HepG2 (cell line): ENCODE measurements around the gene PDPK1. TPM values are rescaled to one million over a fixed set of nuclear protein-coding genes. Genes with fewer than 3 reads are reported as not detected.
A peak's percentile ranks its signal among the peaks of the same experiment; 100 is the strongest.

ENCODE experiments used
- ATAC-seq: fragments of 200-7000 bp; cut with Tn5 transposase; 3 replicates; pipeline ENCODE4 v1.9.1; 2020; ENCODE audit warnings: mild to moderate bottlenecking, moderate library complexity
- BruUV-seq: library from RNA; stranded (reverse); fragments of 400-500 nt; replicated peaks from 2 replicates; lab custom pipeline; 2021; lab: Mats Ljungman, UMichigan
- CTCF ChIA-PET: fragments of 300-600 bp; formaldehyde crosslinking; extraction: SDS; loops from one replicate; lab custom pipeline; 2021; ENCODE audit warnings: low total read pairs, inconsistent platforms, low intra/inter-chr PET ratio; lab: Yijun Ruan, JAX
- POLR2A ChIA-PET: fragments of 350-600 bp; sonication (Branson Sonifier 250); formaldehyde crosslinking; loops from one replicate; lab custom pipeline; 2020; ENCODE audit warnings: antibody characterized with exemption, inconsistent platforms; lab: Yijun Ruan, JAX
- DNase-seq: peaks from one replicate; pipeline ENCODE4 v3.0.0-alpha.2; 2015; ENCODE audit warnings: low spot score
- FAIRE-seq: peaks from 3 replicates; lab custom pipeline; 2011; peaks lifted over from hg19 to GRCh38; lab: Jason Lieb, UNC
- H2AFZ ChIP-seq: one replicate; pipeline ENCODE4 v1.6.1; 2011; ENCODE audit warnings: low read length, inconsistent platforms
- H3K27ac ChIP-seq: fragments of 300-600 bp; 3 replicates; pipeline ENCODE4 v1.8.0; 2011; ENCODE audit warnings: mixed run types, mild to moderate bottlenecking, mixed read lengths, low read length, inconsistent platforms; ENCODE audit not compliant: insufficient read depth; ENCODE audit errors: extremely low read length
- H3K27me3 ChIP-seq, 2 experiments: fragments of 200-600 bp in 1 of 2; 2 replicates in 1 of 2; 3 replicates in 1 of 2; pipeline versions ENCODE4 v1.6.0 to v1.8.0; 2011; ENCODE audit warnings: low read length in 2 of 2, mild to moderate bottlenecking in 2 of 2, moderate library complexity in 2 of 2, inconsistent platforms in 1 of 2; ENCODE audit not compliant: insufficient read depth in 2 of 2, control insufficient read depth in 1 of 2
- H3K36me3 ChIP-seq, 2 experiments: fragments of 200-600 bp in 1 of 2; replicated peaks in 1 of 2; 2 replicates in 1 of 2; 3 replicates in 1 of 2; pipeline versions ENCODE4 v1.5.1 to v1.8.0; 2011; ENCODE audit warnings: low read length in 2 of 2, inconsistent platforms in 1 of 2; ENCODE audit not compliant: insufficient read depth in 2 of 2, control insufficient read depth in 1 of 2
- H3K4me1 ChIP-seq: 2 replicates; pipeline ENCODE4 v1.5.1; 2012; ENCODE audit warnings: low read length, inconsistent platforms; ENCODE audit not compliant: insufficient read depth
- H3K4me2 ChIP-seq: 2 replicates; pipeline ENCODE4 v1.6.0; 2011; ENCODE audit warnings: low read depth, low read length, inconsistent platforms
- H3K4me3 ChIP-seq, 3 experiments: fragments of 200-600 bp in 1 of 3; sonication (generic), shearing (Covaris generic) in 1 of 3; replicated peaks in 1 of 3; 2 replicates each; pipeline ENCODE4 v1.5.1; 2011 to 2016; ENCODE audit warnings: low read length in 3 of 3, inconsistent platforms in 2 of 3, low read depth in 2 of 3, mild to moderate bottlenecking in 2 of 3, control low read depth in 1 of 3, mixed read lengths in 1 of 3; ENCODE audit not compliant: insufficient read depth in 1 of 3
- H3K79me2 ChIP-seq: one replicate; pipeline ENCODE4 v1.6.1; 2011; ENCODE audit warnings: low read length, inconsistent platforms; ENCODE audit not compliant: insufficient read depth
- H3K9ac ChIP-seq: 2 replicates; pipeline ENCODE4 v1.6.0; 2011; ENCODE audit warnings: mild to moderate bottlenecking, low read depth, low read length, inconsistent platforms; ENCODE audit not compliant: insufficient read depth
- H3K9me3 ChIP-seq: 2 replicates; pipeline ENCODE4 v1.5.1; 2012; ENCODE audit warnings: mild to moderate bottlenecking, low read length
- H4K20me1 ChIP-seq: 2 replicates; pipeline ENCODE4 v1.6.0; 2011; ENCODE audit warnings: inconsistent platforms, mild to moderate bottlenecking, low read length, moderate library complexity; ENCODE audit not compliant: insufficient read depth
- BORCS8-MEF2B ChIP-seq: sonication (generic); formaldehyde crosslinking; IDR thresholded peaks from 2 replicates; pipeline ENCODE4 v1.8.0; 2022; ENCODE audit warnings: mild to moderate bottlenecking, missing genetic modification reagents
- HNRNPLL ChIP-seq: fragments of 200-400 bp; formaldehyde crosslinking; IDR thresholded peaks from 2 replicates; pipeline ENCODE4 v1.6.1; 2017; ENCODE audit warnings: mild to moderate bottlenecking, low read depth, low read length; ENCODE audit not compliant: poor library complexity, severe bottlenecking
- ZBTB38 ChIP-seq: sonication (generic); formaldehyde crosslinking; IDR thresholded peaks from 2 replicates; pipeline ENCODE4 v1.5.1; 2020; ENCODE audit warnings: mild to moderate bottlenecking, missing genetic modification reagents
- ZFX ChIP-seq: sonication (generic); formaldehyde crosslinking; IDR thresholded peaks from 2 replicates; pipeline ENCODE4 v1.4.0; 2020; ENCODE audit warnings: mild to moderate bottlenecking, low read depth, missing genetic modification reagents, moderate library complexity
- ZMYM2 ChIP-seq: sonication (generic); formaldehyde crosslinking; IDR thresholded peaks from 2 replicates; pipeline ENCODE4 v1.8.0; 2022; ENCODE audit warnings: mild to moderate bottlenecking, missing genetic modification reagents
- ZNF138 ChIP-seq: sonication (generic); formaldehyde crosslinking; IDR thresholded peaks from 2 replicates; pipeline ENCODE4 v1.5.0; 2020; ENCODE audit warnings: mild to moderate bottlenecking, low read depth, missing genetic modification reagents
- ZNF446 ChIP-seq: sonication (generic); formaldehyde crosslinking; IDR thresholded peaks from 2 replicates; pipeline ENCODE4 v1.5.0; 2020; ENCODE audit warnings: mild to moderate bottlenecking, missing genetic modification reagents
- WGBS: methylation state at CpG from one replicate; pipeline ENCODE4 v1.1.6; 2017; ENCODE audit warnings: low lambda C conversion rate; 5-methylcytosine and 5-hydroxymethylcytosine counted together
- in situ Hi-C: cut with HindIII; loops from 2 replicates; pipeline ENCODE4 v1.10.0; 2017; ENCODE audit warnings: low pct_unique_long_range_greater_than_20kb; ENCODE audit not compliant: extremely low pct_ligation_motif_present
- intact Hi-C: fragments of 100-400 bp; cut with micrococcal nuclease; formaldehyde crosslinking; loops from one replicate; pipeline ENCODE4 v1.10.0; 2022; ENCODE audit not compliant: unreplicated experiment
- polyA plus RNA-seq, 8 experiments: library from polyadenylated mRNA; depleted of rRNA in 3 of 8; stranded (reverse) in 7 of 8; unstranded in 1 of 8; fragments of >200 nt; fragmentation: Illumina TruSeq in 4 of 8; extraction: Trizol in 4 of 8; gene quantifications; 2 replicates each; pipeline versions ENCODE4 v1.2.1 to v1.2.3, GENCODE V29; 2011 to 2016; ENCODE audit warnings: low read depth in 4 of 8, missing spikeins in 1 of 8, mixed read lengths in 1 of 8; ENCODE audit not compliant: insufficient read depth in 1 of 8
- total RNA-seq, 5 experiments: library from RNA; depleted of rRNA; stranded (reverse); fragments of >200 nt; fragmentation: Illumina TruSeq; extraction: Trizol; gene quantifications; 2 replicates each; pipeline ENCODE4 v1.2.3, GENCODE V29; 2016; ENCODE audit warnings: low read depth in 1 of 5
- TF ChIP-seq, protein P1 (sequence below): sonication (generic); formaldehyde crosslinking; IDR thresholded peaks from 2 replicates; pipeline ENCODE4 v1.9.0; 2021; ENCODE audit warnings: mild to moderate bottlenecking, missing genetic modification reagents
- TF ChIP-seq, protein P2 (sequence below): sonication (generic); formaldehyde crosslinking; IDR thresholded peaks from 2 replicates; pipeline ENCODE4 v1.5.1; 2020; ENCODE audit warnings: mild to moderate bottlenecking, missing genetic modification reagents, borderline replicate concordance
- TF ChIP-seq, protein P3 (sequence below): sonication (generic); formaldehyde crosslinking; IDR thresholded peaks from 2 replicates; pipeline ENCODE4 v1.4.0; 2020; ENCODE audit warnings: mild to moderate bottlenecking, missing genetic modification reagents
- TF ChIP-seq, protein P4 (sequence below): sonication (generic); formaldehyde crosslinking; IDR thresholded peaks from 2 replicates; pipeline ENCODE4 v1.4.0; 2020; ENCODE audit warnings: low read depth, missing genetic modification reagents

The PDPK1 gene
- total and polyA plus RNA-seq, 2 of the 13 experiments (the other 11 are each of a cell fraction or from before 2014, with no cell fraction given) = 59.6 to 129 TPM

DNA sequence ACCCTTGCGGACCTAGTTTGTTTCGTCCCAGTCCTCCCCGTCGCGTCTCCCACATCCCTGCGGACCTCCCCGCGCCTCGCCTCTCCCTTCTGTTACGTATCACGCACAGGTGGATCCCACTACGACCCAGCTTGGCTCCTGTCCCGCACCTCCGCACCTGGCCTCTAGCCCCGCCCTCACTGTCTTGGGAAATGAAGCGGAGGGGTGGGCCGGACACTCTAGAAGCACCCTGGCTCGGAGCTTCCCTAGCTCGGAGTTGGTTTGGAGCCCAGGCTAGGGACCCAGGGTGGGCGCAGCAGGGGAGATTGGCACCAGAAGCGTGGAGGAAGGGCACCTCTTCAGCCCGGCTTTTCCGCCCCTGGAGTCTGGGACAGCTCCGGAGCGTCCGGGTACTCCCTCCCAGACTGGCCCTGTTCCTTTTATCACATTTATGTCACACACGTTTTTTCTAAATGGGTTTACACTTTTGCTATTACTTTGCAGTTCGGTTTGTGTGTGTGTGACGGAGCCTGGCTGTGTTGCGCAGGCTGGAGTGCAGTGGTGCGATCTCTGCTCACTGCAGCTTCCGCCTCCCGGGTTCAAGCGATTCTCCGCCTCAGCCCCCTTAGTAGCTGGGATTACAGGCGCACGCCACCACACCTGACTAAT is 5.2 kb upstream of the PDPK1 start:
- 2% methylated on average over 27 of the region's 37 CpGs for WGBS
- no TSS peak for BruUV-seq
- Histone ChIP-seq H2AFZ (no peak overlapping the region), H3K27me3 (no peaks in the 10 kb centered on the region), H3K9me3 (no peaks in the 10 kb centered on the region), H3K4me2 (peak overlapping the region; percentile 92), H3K79me2 (no peaks in the 10 kb centered on the region), H3K36me3 (peaks cover 7 to 21% of the 10 kb centered on the region in 2 experiments), H4K20me1 (no peaks in the 10 kb centered on the region), H3K27ac (peak overlapping the region; percentile 75), H3K4me1 (peaks cover 55% of the 10 kb centered on the region), H3K9ac (peak overlapping the region; percentile 67), H3K4me3 (peak overlapping the region; percentile 47 to 77 (median 69); a peak in 5 of 6 replicates)
- DNase-seq (peak; percentile 66), FAIRE-seq (no peak), ATAC-seq (peak; percentile 12)
- in situ Hi-C loops = no loop called here
- ChIA-PET POLR2A (interaction anchor here (1.2 to 2.2 kb wide), 5 partner anchors 8 to 56 kb away, joined by 3 to 14 read pairs (median 10); partner anchors contain the start of genes AMDHD2 and ATP6V0C), CTCF (no interaction called here)
- intact Hi-C loops = no loop called here
- TF ChIP-seq BORCS8-MEF2B (CRISPR knock-in tag) (no peak), ZNF138 (no peak; the same call in 1 of the 2 replicates), ZMYM2 (no peak), ZNF446 (CRISPR knock-in tag) (no peak), HNRNPLL (peak; percentile 66), ZBTB38 (CRISPR knock-in tag) (no peak), ZFX (CRISPR knock-in tag) (0 out of 2 replicates have a peak, but pooled peaks have one; percentile 21)
- TF ChIP-seq, protein P1, sequence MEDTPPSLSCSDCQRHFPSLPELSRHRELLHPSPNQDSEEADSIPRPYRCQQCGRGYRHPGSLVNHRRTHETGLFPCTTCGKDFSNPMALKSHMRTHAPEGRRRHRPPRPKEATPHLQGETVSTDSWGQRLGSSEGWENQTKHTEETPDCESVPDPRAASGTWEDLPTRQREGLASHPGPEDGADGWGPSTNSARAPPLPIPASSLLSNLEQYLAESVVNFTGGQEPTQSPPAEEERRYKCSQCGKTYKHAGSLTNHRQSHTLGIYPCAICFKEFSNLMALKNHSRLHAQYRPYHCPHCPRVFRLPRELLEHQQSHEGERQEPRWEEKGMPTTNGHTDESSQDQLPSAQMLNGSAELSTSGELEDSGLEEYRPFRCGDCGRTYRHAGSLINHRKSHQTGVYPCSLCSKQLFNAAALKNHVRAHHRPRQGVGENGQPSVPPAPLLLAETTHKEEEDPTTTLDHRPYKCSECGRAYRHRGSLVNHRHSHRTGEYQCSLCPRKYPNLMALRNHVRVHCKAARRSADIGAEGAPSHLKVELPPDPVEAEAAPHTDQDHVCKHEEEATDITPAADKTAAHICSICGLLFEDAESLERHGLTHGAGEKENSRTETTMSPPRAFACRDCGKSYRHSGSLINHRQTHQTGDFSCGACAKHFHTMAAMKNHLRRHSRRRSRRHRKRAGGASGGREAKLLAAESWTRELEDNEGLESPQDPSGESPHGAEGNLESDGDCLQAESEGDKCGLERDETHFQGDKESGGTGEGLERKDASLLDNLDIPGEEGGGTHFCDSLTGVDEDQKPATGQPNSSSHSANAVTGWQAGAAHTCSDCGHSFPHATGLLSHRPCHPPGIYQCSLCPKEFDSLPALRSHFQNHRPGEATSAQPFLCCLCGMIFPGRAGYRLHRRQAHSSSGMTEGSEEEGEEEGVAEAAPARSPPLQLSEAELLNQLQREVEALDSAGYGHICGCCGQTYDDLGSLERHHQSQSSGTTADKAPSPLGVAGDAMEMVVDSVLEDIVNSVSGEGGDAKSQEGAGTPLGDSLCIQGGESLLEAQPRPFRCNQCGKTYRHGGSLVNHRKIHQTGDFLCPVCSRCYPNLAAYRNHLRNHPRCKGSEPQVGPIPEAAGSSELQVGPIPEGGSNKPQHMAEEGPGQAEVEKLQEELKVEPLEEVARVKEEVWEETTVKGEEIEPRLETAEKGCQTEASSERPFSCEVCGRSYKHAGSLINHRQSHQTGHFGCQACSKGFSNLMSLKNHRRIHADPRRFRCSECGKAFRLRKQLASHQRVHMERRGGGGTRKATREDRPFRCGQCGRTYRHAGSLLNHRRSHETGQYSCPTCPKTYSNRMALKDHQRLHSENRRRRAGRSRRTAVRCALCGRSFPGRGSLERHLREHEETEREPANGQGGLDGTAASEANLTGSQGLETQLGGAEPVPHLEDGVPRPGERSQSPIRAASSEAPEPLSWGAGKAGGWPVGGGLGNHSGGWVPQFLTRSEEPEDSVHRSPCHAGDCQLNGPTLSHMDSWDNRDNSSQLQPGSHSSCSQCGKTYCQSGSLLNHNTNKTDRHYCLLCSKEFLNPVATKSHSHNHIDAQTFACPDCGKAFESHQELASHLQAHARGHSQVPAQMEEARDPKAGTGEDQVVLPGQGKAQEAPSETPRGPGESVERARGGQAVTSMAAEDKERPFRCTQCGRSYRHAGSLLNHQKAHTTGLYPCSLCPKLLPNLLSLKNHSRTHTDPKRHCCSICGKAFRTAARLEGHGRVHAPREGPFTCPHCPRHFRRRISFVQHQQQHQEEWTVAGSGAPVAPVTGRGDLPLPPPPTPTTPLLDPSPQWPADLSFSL (CRISPR knock-in tag) = peak; percentile 40; the same call in 1 of the 2 replicates
- TF ChIP-seq, protein P2, sequence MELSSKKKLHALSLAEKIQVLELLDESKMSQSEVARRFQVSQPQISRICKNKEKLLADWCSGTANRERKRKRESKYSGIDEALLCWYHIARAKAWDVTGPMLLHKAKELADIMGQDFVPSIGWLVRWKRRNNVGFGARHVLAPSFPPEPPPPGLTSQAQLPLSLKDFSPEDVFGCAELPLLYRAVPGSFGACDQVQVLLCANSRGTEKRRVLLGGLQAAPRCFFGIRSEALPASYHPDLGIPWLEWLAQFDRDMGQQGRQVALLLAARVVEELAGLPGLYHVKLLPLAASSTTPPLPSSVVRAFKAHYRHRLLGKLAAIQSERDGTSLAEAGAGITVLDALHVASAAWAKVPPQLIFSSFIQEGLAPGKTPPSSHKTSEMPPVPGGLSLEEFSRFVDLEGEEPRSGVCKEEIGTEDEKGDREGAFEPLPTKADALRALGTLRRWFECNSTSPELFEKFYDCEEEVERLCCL = no peak
- TF ChIP-seq, protein P3, sequence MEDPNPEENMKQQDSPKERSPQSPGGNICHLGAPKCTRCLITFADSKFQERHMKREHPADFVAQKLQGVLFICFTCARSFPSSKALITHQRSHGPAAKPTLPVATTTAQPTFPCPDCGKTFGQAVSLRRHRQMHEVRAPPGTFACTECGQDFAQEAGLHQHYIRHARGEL (CRISPR knock-in tag) = no peak
- TF ChIP-seq, protein P4, sequence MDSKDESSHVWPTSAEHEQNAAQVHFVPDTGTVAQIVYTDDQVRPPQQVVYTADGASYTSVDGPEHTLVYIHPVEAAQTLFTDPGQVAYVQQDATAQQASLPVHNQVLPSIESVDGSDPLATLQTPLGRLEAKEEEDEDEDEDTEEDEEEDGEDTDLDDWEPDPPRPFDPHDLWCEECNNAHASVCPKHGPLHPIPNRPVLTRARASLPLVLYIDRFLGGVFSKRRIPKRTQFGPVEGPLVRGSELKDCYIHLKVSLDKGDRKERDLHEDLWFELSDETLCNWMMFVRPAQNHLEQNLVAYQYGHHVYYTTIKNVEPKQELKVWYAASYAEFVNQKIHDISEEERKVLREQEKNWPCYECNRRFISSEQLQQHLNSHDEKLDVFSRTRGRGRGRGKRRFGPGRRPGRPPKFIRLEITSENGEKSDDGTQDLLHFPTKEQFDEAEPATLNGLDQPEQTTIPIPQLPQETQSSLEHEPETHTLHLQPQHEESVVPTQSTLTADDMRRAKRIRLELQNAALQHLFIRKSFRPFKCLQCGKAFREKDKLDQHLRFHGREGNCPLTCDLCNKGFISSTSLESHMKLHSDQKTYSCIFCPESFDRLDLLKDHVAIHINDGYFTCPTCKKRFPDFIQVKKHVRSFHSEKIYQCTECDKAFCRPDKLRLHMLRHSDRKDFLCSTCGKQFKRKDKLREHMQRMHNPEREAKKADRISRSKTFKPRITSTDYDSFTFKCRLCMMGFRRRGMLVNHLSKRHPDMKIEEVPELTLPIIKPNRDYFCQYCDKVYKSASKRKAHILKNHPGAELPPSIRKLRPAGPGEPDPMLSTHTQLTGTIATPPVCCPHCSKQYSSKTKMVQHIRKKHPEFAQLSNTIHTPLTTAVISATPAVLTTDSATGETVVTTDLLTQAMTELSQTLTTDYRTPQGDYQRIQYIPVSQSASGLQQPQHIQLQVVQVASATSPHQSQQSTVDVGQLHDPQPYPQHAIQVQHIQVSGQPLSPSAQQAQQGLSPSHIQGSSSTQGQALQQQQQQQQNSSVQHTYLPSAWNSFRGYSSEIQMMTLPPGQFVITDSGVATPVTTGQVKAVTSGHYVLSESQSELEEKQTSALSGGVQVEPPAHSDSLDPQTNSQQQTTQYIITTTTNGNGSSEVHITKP (CRISPR knock-in tag) = no peak
